Astrocyte of the cerebellum (primary cell): ENCODE measurements around the gene PLLP.

Experiments used
- DNase-seq: peaks from one replicate; pipeline ENCODE4 v3.0.0-alpha.2; 2011; ENCODE audit warnings: low read depth
- H3K4me3 ChIP-seq: 2 replicates; pipeline ENCODE4 v1.5.1; 2011; ENCODE audit warnings: mild to moderate bottlenecking, low read depth, low read length, moderate library complexity
- CTCF ChIP-seq: IDR thresholded peaks from 2 replicates; pipeline ENCODE4 v1.5.1; 2012; ENCODE audit warnings: low read length, low read depth, moderate library complexity, mild to moderate bottlenecking; ENCODE audit errors: missing control alignments
- in situ Hi-C: cut with HindIII; loops from 2 replicates; pipeline ENCODE4 v1.10.0; 2017; ENCODE audit warnings: low sequenced_read_pairs

PLLP gene

GRCh38 chr16:57255686-57256415 is 28.6 kb downstream of the PLLP start:
- no peak for TF ChIP-seq CTCF
- DNase-seq = no peak
- no peak overlapping the region for H3K4me3 ChIP-seq
- in situ Hi-C loops = no loop called here

GRCh38 chr16:57253466-57253865 is 31.0 kb downstream of the PLLP start:
- H3K4me3 ChIP-seq = no peak overlapping the region
- in situ Hi-C loops = no loop called here
- no peak for DNase-seq
- TF ChIP-seq CTCF = no peak

GRCh38 chr16:57252148-57252721 is 32.2 kb downstream of the PLLP start:
- no peak for DNase-seq
- no peak overlapping the region for H3K4me3 ChIP-seq
- TF ChIP-seq CTCF = no peak
- in situ Hi-C loops = no loop called here

GRCh38 chr16:57251352-57251751 is 33.1 kb downstream of the PLLP start:
- H3K4me3 ChIP-seq = no peak overlapping the region
- DNase-seq = no peak
- in situ Hi-C loops = no loop called here
- no peak for TF ChIP-seq CTCF

GRCh38 chr16:57245472-57246113 is 38.9 kb downstream of the PLLP start:
- no peak for TF ChIP-seq CTCF
- H3K4me3 ChIP-seq = peak overlapping the region; percentile 78
- DNase-seq = no peak
- in situ Hi-C loops = no loop called here

- peak; percentile 91 for DNase-seq
- peak within 1 kb of the TSS; percentile 78 for H3K4me3 ChIP-seq
- TF ChIP-seq CTCF = peak; percentile 8
- in situ Hi-C loops = no loop called here
Measured at GRCh38 chr16:57244767-57245471, 39.6 kb downstream of the PLLP start, which contains the start of gene ARL2BP. TSS of gene ARL2BP (plus strand) at chr16:57245259. CDS start at chr16:57245368, 109 bp downstream.
